DND-41 (cell line): ENCODE results near the gene MIDN.

ENCODE experiments used
- CTCF ChIP-seq: IDR thresholded peaks from 2 replicates; pipeline ENCODE4 v1.5.1; 2012; ENCODE audit warnings: borderline replicate concordance, low read length, moderate library complexity, mild to moderate bottlenecking; ENCODE audit not compliant: poor library complexity, severe bottlenecking; ENCODE audit errors: extremely low read depth
- EZH2 ChIP-seq: IDR thresholded peaks from 3 replicates; pipeline ENCODE4 v1.6.1; 2012; ENCODE audit warnings: borderline replicate concordance, low read depth, mild to moderate bottlenecking, moderate library complexity, low read length, inconsistent platforms; ENCODE audit not compliant: severe bottlenecking

GRCh38 chr19:1222394-1222793 lies 26.0 kb upstream of the MIDN start:
- TF ChIP-seq CTCF (peak; percentile 26), EZH2 (no peak)
